ENCODE measurements around the gene TTPAL. TPM values are rescaled to one million over a fixed set of nuclear protein-coding genes. Genes with fewer than 3 reads are reported as not detected.

Gene TTPAL
- total and polyA plus RNA-seq, 2 donors (not counting 3 experiments of a cell fraction or from before 2014, with no cell fraction given), result 4.0 to 8.0 TPM

GRCh38 chr20:44485078-44485829 lies 9.6 kb downstream of the TTPAL start:
- FAIRE-seq, result no peak
- Histone ChIP-seq H3K4me1 (ENCODE audit: control insufficient read depth, extremely low read depth, insufficient read depth, low read length) (no peaks in the 10 kb centered on the region), H3K4me3 (replicated peaks in 1 of 3; ENCODE audit: insufficient read depth in 1 of 3, low read depth in 1 of 3, low read length in 3 of 3) (no peak overlapping the region), H3K9me3 (replicated peaks; ENCODE audit: control insufficient read depth, insufficient read depth, low read length) (no peaks in the 10 kb centered on the region), H3K79me2 (ENCODE audit: control insufficient read depth, insufficient read depth, low read length) (no peaks in the 10 kb centered on the region), H3K36me3 (ENCODE audit: control insufficient read depth in 2 of 2, extremely low read depth in 1 of 2, insufficient read depth in 2 of 2, low read length in 2 of 2) (peaks cover 4 to 13% of the 10 kb centered on the region in 2 experiments), H3K27me3 (ENCODE audit: control insufficient read depth in 2 of 2, insufficient read depth in 2 of 2, low read length in 2 of 2) (no peaks in the 10 kb centered on the region), H2AFZ (ENCODE audit: low read depth, low read length) (no peak overlapping the region), H3K4me2 (ENCODE audit: insufficient read depth, low read length) (no peak overlapping the region), H4K20me1 (replicated peaks; ENCODE audit: control insufficient read depth, extremely low read depth, insufficient read depth, low read length) (no peaks in the 10 kb centered on the region), H3K9me1 (replicated peaks; ENCODE audit: control insufficient read depth, extremely low read depth, insufficient read depth, low read length) (no peaks in the 10 kb centered on the region), H3K9ac (replicated peaks; ENCODE audit: extremely low read depth, insufficient read depth, low read length) (no peak overlapping the region), H3K27ac (ENCODE audit: insufficient read depth, low read depth, low read length) (no peak overlapping the region)
- no TSS peak for BruUV-seq (replicated peaks)
- TF ChIP-seq, protein P1, sequence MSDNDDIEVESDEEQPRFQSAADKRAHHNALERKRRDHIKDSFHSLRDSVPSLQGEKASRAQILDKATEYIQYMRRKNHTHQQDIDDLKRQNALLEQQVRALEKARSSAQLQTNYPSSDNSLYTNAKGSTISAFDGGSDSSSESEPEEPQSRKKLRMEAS (IDR thresholded peaks at IDR 0.05; ENCODE audit: insufficient read depth, insufficient read length), result no peak
- TF ChIP-seq POLR2A (IDR thresholded peaks at IDR 0.05; ENCODE audit: low read depth, low read length), result no peak
- TF ChIP-seq FOS (IDR thresholded peaks at IDR 0.05; ENCODE audit: borderline replicate concordance, insufficient read depth, low read length), result no peak
- TF ChIP-seq GATA2 (IDR thresholded peaks at IDR 0.05; ENCODE audit: insufficient read depth, insufficient read length, low read depth, low read length), result no peak
- no peak for TF ChIP-seq POLR2AphosphoS5 (IDR thresholded peaks at IDR 0.05; ENCODE audit: insufficient read depth, low read depth, low read length)
- TF ChIP-seq JUN (IDR thresholded peaks at IDR 0.05; ENCODE audit: borderline replicate concordance, insufficient read depth, insufficient read length, low read depth), result no peak
- ChIA-PET POLR2A (no interaction called here), CTCF (no interaction called here)
- intact Hi-C loops (cut with micrococcal nuclease) (no loop called here), dilution Hi-C loops (cut with MboI; ENCODE audit: extremely low pct_ligation_motif_present, low sequenced_read_pairs) (no loop called here)
- no peak for DNase-seq (ENCODE audit: low read depth, low spot score)

GRCh38 chr20:44485830-44486198 lies 10.1 kb downstream of the TTPAL start:
- CTCF ChIA-PET, result no interaction called here
- H3K9me3 ChIP-seq (replicated peaks; ENCODE audit: control insufficient read depth, insufficient read depth, low read length), result no peaks in the 10 kb centered on the region
- no peak overlapping the region for H3K9ac ChIP-seq (replicated peaks; ENCODE audit: extremely low read depth, insufficient read depth, low read length)
- no peak overlapping the region for H2AFZ ChIP-seq (ENCODE audit: low read depth, low read length)
- no peak for DNase-seq (ENCODE audit: low read depth, low spot score)
- no peaks in the 10 kb centered on the region for H3K4me1 ChIP-seq (ENCODE audit: control insufficient read depth, extremely low read depth, insufficient read depth, low read length)
- H3K27me3 ChIP-seq (ENCODE audit: control insufficient read depth in 2 of 2, insufficient read depth in 2 of 2, low read length in 2 of 2), result no peaks in the 10 kb centered on the region
- dilution Hi-C loops (cut with MboI; ENCODE audit: extremely low pct_ligation_motif_present, low sequenced_read_pairs), result no loop called here
- no peak overlapping the region for H3K4me3 ChIP-seq (replicated peaks in 1 of 3; ENCODE audit: insufficient read depth in 1 of 3, low read depth in 1 of 3, low read length in 3 of 3)
- H3K27ac ChIP-seq (ENCODE audit: insufficient read depth, low read depth, low read length), result no peak overlapping the region
- no peak for TF ChIP-seq POLR2A (IDR thresholded peaks at IDR 0.05; ENCODE audit: low read depth, low read length)
- no peak for TF ChIP-seq EZH2 (IDR thresholded peaks at IDR 0.05; ENCODE audit: borderline replicate concordance, low read depth, low read length, severe bottlenecking)
- TF ChIP-seq, protein P1 (IDR thresholded peaks at IDR 0.05; ENCODE audit: insufficient read depth, insufficient read length), result no peak
- no peak for TF ChIP-seq CTCF (IDR thresholded peaks at IDR 0.05; ENCODE audit: extremely low read depth in 1 of 2, insufficient read depth in 1 of 2, low read depth in 1 of 2, low read length in 2 of 2)
- no peak for TF ChIP-seq FOS (IDR thresholded peaks at IDR 0.05; ENCODE audit: borderline replicate concordance, insufficient read depth, low read length)
- TF ChIP-seq MYC (IDR thresholded peaks at IDR 0.05; ENCODE audit: low read depth, low read length), result no peak
- TF ChIP-seq POLR2AphosphoS5 (IDR thresholded peaks at IDR 0.05; ENCODE audit: insufficient read depth, low read depth, low read length), result no peak
- no peak for TF ChIP-seq GATA2 (IDR thresholded peaks at IDR 0.05; ENCODE audit: insufficient read depth, insufficient read length, low read depth, low read length)
- TF ChIP-seq JUN (IDR thresholded peaks at IDR 0.05; ENCODE audit: borderline replicate concordance, insufficient read depth, insufficient read length, low read depth), result no peak
- peaks cover 4 to 9% of the 10 kb centered on the region in 2 experiments for H3K36me3 ChIP-seq (ENCODE audit: control insufficient read depth in 2 of 2, extremely low read depth in 1 of 2, insufficient read depth in 2 of 2, low read length in 2 of 2)
- no peaks in the 10 kb centered on the region for H4K20me1 ChIP-seq (replicated peaks; ENCODE audit: control insufficient read depth, extremely low read depth, insufficient read depth, low read length)
- FAIRE-seq, result no peak
- no peak overlapping the region for H3K4me2 ChIP-seq (ENCODE audit: insufficient read depth, low read length)
- H3K9me1 ChIP-seq (replicated peaks; ENCODE audit: control insufficient read depth, extremely low read depth, insufficient read depth, low read length), result no peaks in the 10 kb centered on the region
- POLR2A ChIA-PET, result no interaction called here
- H3K79me2 ChIP-seq (ENCODE audit: control insufficient read depth, insufficient read depth, low read length), result no peaks in the 10 kb centered on the region
- intact Hi-C loops (cut with micrococcal nuclease), result no loop called here
- BruUV-seq (replicated peaks), result no TSS peak

All from endothelial cell of umbilical vein (primary cell).